Measurements from ENCODE around the gene PIP5K1B. TPM values are rescaled to one million over a fixed set of nuclear protein-coding genes. Genes with fewer than 3 reads are reported as not detected.

Gene PIP5K1B
- total RNA-seq, 1 experiment from 2014 or later: 2.5 TPM

DNA sequence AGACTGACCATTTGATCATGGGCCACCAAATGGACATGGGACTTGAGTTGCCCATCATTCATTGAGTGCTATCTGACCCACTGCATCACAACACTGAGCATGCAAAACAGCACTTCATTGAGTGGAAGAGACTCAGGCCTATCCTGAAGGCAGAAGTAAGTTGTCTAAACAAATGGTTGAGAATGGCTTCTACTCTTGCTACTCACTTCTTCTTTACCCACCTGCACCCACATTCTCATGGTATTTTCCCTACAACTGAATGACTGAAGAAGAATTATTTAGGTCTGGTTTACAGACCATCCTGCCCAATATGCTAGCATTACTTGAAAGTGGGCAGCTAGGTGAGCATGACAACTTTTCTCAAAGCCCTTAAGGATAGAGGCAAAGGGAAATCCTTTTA, 41.0 kb upstream of the PIP5K1B start:
- Histone ChIP-seq H3K79me1 (ENCODE audit: insufficient read depth, low read depth, low read length, poor library complexity, severe bottlenecking) (no peaks in the 10 kb centered on the region), H4K20me1 (ENCODE audit: control insufficient read depth, insufficient read depth, insufficient read length) (no peaks in the 10 kb centered on the region), H2BK15ac (ENCODE audit: low read depth, low read length) (no peak overlapping the region), H4K91ac (ENCODE audit: insufficient read length, low read depth, low read length) (no peak overlapping the region), H3K23ac (ENCODE audit: insufficient read length, low read depth, low read length) (no peak overlapping the region), H3K4me1 (ENCODE audit: insufficient read depth, low read length) (peaks cover 10% of the 10 kb centered on the region), H3K9ac (ENCODE audit: extremely low read depth, insufficient read length, low read length) (no peak overlapping the region), H3K9me3 (ENCODE audit: control insufficient read depth, low read depth, low read length) (no peaks in the 10 kb centered on the region), H3K4me2 (ENCODE audit: insufficient read depth, insufficient read length, low read length) (no peak overlapping the region), H4K8ac (replicated peaks; ENCODE audit: insufficient read length, low read depth, low read length) (no peak overlapping the region), H3K27me3 (ENCODE audit: insufficient read depth, low read length) (no peaks in the 10 kb centered on the region), H3K4ac (ENCODE audit: low read depth, low read length) (no peak overlapping the region), H3K79me2 (ENCODE audit: insufficient read depth, low read length) (no peaks in the 10 kb centered on the region), H3K56ac (ENCODE audit: insufficient read length, low read depth, low read length) (no peak overlapping the region), H3K23me2 (ENCODE audit: insufficient read length, low read depth, low read length, poor library complexity, severe bottlenecking) (no peaks in the 10 kb centered on the region), H2AFZ (ENCODE audit: low read length) (no peak overlapping the region), H3T11ph (ENCODE audit: low read length) (no peak overlapping the region), H2BK120ac (ENCODE audit: low read depth, low read length, poor library complexity, severe bottlenecking) (no peak overlapping the region), H3K18ac (ENCODE audit: insufficient read length, low read depth, low read length) (no peak overlapping the region), H3K14ac (ENCODE audit: insufficient read depth, low read length) (no peak overlapping the region), H2AK5ac (ENCODE audit: insufficient read length, low read length) (no peak overlapping the region), H2BK12ac (ENCODE audit: insufficient read length, low read depth, low read length) (no peak overlapping the region), H3K27ac (ENCODE audit: insufficient read length, low read depth, low read length) (no peak overlapping the region), H4K5ac (ENCODE audit: insufficient read length, low read depth, low read length) (no peak overlapping the region), H2BK5ac (ENCODE audit: insufficient read length, low read length) (no peak overlapping the region), H2BK20ac (ENCODE audit: low read depth, low read length, poor library complexity, severe bottlenecking) (no peak overlapping the region)
- TF ChIP-seq, protein P1, sequence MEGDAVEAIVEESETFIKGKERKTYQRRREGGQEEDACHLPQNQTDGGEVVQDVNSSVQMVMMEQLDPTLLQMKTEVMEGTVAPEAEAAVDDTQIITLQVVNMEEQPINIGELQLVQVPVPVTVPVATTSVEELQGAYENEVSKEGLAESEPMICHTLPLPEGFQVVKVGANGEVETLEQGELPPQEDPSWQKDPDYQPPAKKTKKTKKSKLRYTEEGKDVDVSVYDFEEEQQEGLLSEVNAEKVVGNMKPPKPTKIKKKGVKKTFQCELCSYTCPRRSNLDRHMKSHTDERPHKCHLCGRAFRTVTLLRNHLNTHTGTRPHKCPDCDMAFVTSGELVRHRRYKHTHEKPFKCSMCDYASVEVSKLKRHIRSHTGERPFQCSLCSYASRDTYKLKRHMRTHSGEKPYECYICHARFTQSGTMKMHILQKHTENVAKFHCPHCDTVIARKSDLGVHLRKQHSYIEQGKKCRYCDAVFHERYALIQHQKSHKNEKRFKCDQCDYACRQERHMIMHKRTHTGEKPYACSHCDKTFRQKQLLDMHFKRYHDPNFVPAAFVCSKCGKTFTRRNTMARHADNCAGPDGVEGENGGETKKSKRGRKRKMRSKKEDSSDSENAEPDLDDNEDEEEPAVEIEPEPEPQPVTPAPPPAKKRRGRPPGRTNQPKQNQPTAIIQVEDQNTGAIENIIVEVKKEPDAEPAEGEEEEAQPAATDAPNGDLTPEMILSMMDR (conservative IDR thresholded peaks at IDR 0.05): no peak
- no peak for DNase-seq
- H3K27me3 Mint-ChIP-seq (ENCODE audit: low read depth): peaks cover 5% of the 10 kb centered on the region
- no peaks in the 10 kb centered on the region for H3K36me3 Mint-ChIP-seq (ENCODE audit: insufficient read depth in 1 of 3, low read depth in 3 of 3)
- no peak overlapping the region for H3K4me3 Mint-ChIP-seq
- peaks cover 19% of the 10 kb centered on the region in 2 experiments for H3K4me1 Mint-ChIP-seq
- H3K27ac Mint-ChIP-seq: no peak overlapping the region; a peak in 1 of 7 replicates
- H3K9me3 Mint-ChIP-seq: no peaks in the 10 kb centered on the region; a peak in 1 of 5 replicates
